GM23338 (cell line): ENCODE data around the gene CARD16.

Source experiments
- CREB1 ChIP-seq: fragments of 250-450 bp; sonication (Bioruptor Pico); IDR thresholded peaks from 2 replicates; pipeline ENCODE4 v1.5.0; 2020; ENCODE audit warnings: low read depth, mild to moderate bottlenecking, moderate library complexity
- EZH2 ChIP-seq: fragments of 200-600 bp; sonication (generic); IDR thresholded peaks from one replicate; pipeline ENCODE4 v1.8.0; 2017; ENCODE audit warnings: antibody characterized with exemption, mild to moderate bottlenecking, low read depth; ENCODE audit not compliant: unreplicated experiment
- EZH2phosphoT487 ChIP-seq: fragments of 200-600 bp; sonication (generic); IDR thresholded peaks from one replicate; pipeline ENCODE4 v1.8.1; 2018; ENCODE audit warnings: antibody characterized with exemption; ENCODE audit not compliant: unreplicated experiment
- JUNB ChIP-seq: IDR thresholded peaks from one replicate; pipeline ENCODE4 v1.6.1; 2016; ENCODE audit warnings: antibody characterized with exemption; ENCODE audit not compliant: unreplicated experiment
- NANOG ChIP-seq: IDR thresholded peaks from 2 replicates; pipeline ENCODE4 v1.6.1; 2016; ENCODE audit warnings: antibody characterized with exemption, borderline replicate concordance
- POLR2AphosphoS5 ChIP-seq: IDR thresholded peaks from 2 replicates; pipeline ENCODE4 v1.6.1; 2016; ENCODE audit warnings: antibody characterized with exemption, low read depth
- STAT1 ChIP-seq: IDR thresholded peaks from one replicate; pipeline ENCODE4 v1.6.1; 2016; ENCODE audit warnings: antibody characterized with exemption; ENCODE audit not compliant: unreplicated experiment
- ZNF114 ChIP-seq: fragments of 250-450 bp; sonication (Bioruptor Pico); IDR thresholded peaks from 2 replicates; pipeline ENCODE4 v1.5.0; 2020; ENCODE audit warnings: mild to moderate bottlenecking, moderate library complexity
- ZNF331 ChIP-seq: fragments of 250-450 bp; sonication (Bioruptor Pico); IDR thresholded peaks from 2 replicates; pipeline ENCODE4 v1.5.0; 2020; ENCODE audit warnings: low read depth, mild to moderate bottlenecking, moderate library complexity
- TF ChIP-seq, protein P1 (sequence below), 2 experiments: fragments of 200-600 bp in 1 of 2; sonication (generic) in 1 of 2; conservative IDR thresholded peaks; 2 replicates each; pipeline versions ENCODE4 v1.5.1 to v1.6.1; 2016 to 2017; ENCODE audit warnings: antibody characterized with exemption in 2 of 2, low read depth in 2 of 2, mild to moderate bottlenecking in 2 of 2, moderate library complexity in 1 of 2
- TF ChIP-seq, protein P2 (sequence below): IDR thresholded peaks from one replicate; pipeline ENCODE4 v1.6.1; 2018; ENCODE audit warnings: antibody characterized with exemption; ENCODE audit not compliant: unreplicated experiment
- TF ChIP-seq, protein P3 (sequence below): IDR thresholded peaks from 2 replicates; pipeline ENCODE4 v1.6.1; 2016; ENCODE audit warnings: antibody characterized with exemption
- TF ChIP-seq, protein P4 (sequence below): fragments of 250-450 bp; sonication (Bioruptor Pico); IDR thresholded peaks from 2 replicates; pipeline ENCODE4 v1.5.0; 2020; ENCODE audit warnings: mild to moderate bottlenecking, moderate library complexity

DNA sequence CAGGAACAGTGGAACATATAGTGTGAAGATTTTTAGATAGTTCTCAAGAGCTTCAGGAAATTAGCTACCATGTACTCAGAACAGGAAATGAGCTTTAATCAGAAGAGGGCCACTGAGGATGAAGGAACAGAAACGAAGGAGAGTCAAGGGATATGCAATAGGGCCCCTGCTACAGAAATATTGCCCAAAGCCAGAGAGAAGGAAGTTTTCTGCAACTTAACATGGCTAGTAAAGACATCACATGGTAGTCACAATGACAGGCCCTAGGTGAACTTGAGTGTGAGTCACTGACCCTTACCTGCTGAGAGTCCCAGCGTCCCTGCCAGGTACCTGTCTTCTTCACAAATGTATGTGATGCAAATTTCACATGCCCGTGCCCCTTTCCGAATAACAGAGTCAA lies 25.2 kb upstream of the CARD16 start:
- TF ChIP-seq, protein P1, sequence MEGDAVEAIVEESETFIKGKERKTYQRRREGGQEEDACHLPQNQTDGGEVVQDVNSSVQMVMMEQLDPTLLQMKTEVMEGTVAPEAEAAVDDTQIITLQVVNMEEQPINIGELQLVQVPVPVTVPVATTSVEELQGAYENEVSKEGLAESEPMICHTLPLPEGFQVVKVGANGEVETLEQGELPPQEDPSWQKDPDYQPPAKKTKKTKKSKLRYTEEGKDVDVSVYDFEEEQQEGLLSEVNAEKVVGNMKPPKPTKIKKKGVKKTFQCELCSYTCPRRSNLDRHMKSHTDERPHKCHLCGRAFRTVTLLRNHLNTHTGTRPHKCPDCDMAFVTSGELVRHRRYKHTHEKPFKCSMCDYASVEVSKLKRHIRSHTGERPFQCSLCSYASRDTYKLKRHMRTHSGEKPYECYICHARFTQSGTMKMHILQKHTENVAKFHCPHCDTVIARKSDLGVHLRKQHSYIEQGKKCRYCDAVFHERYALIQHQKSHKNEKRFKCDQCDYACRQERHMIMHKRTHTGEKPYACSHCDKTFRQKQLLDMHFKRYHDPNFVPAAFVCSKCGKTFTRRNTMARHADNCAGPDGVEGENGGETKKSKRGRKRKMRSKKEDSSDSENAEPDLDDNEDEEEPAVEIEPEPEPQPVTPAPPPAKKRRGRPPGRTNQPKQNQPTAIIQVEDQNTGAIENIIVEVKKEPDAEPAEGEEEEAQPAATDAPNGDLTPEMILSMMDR (conservative IDR thresholded peaks at IDR 0.05; ENCODE audit: low read depth in 2 of 2) = no peak
- TF ChIP-seq POLR2AphosphoS5 (no peak), EZH2phosphoT487 (no peak), EZH2 (no peak), NANOG (no peak), JUNB (no peak), ZNF114 (CRISPR knock-in tag) (no peak), CREB1 (CRISPR knock-in tag) (no peak), ZNF331 (CRISPR knock-in tag) (no peak), STAT1 (no peak)
- TF ChIP-seq, protein P2, sequence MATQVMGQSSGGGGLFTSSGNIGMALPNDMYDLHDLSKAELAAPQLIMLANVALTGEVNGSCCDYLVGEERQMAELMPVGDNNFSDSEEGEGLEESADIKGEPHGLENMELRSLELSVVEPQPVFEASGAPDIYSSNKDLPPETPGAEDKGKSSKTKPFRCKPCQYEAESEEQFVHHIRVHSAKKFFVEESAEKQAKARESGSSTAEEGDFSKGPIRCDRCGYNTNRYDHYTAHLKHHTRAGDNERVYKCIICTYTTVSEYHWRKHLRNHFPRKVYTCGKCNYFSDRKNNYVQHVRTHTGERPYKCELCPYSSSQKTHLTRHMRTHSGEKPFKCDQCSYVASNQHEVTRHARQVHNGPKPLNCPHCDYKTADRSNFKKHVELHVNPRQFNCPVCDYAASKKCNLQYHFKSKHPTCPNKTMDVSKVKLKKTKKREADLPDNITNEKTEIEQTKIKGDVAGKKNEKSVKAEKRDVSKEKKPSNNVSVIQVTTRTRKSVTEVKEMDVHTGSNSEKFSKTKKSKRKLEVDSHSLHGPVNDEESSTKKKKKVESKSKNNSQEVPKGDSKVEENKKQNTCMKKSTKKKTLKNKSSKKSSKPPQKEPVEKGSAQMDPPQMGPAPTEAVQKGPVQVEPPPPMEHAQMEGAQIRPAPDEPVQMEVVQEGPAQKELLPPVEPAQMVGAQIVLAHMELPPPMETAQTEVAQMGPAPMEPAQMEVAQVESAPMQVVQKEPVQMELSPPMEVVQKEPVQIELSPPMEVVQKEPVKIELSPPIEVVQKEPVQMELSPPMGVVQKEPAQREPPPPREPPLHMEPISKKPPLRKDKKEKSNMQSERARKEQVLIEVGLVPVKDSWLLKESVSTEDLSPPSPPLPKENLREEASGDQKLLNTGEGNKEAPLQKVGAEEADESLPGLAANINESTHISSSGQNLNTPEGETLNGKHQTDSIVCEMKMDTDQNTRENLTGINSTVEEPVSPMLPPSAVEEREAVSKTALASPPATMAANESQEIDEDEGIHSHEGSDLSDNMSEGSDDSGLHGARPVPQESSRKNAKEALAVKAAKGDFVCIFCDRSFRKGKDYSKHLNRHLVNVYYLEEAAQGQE = no peak
- TF ChIP-seq, protein P3, sequence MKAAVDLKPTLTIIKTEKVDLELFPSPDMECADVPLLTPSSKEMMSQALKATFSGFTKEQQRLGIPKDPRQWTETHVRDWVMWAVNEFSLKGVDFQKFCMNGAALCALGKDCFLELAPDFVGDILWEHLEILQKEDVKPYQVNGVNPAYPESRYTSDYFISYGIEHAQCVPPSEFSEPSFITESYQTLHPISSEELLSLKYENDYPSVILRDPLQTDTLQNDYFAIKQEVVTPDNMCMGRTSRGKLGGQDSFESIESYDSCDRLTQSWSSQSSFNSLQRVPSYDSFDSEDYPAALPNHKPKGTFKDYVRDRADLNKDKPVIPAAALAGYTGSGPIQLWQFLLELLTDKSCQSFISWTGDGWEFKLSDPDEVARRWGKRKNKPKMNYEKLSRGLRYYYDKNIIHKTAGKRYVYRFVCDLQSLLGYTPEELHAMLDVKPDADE = no peak
- TF ChIP-seq, protein P4, sequence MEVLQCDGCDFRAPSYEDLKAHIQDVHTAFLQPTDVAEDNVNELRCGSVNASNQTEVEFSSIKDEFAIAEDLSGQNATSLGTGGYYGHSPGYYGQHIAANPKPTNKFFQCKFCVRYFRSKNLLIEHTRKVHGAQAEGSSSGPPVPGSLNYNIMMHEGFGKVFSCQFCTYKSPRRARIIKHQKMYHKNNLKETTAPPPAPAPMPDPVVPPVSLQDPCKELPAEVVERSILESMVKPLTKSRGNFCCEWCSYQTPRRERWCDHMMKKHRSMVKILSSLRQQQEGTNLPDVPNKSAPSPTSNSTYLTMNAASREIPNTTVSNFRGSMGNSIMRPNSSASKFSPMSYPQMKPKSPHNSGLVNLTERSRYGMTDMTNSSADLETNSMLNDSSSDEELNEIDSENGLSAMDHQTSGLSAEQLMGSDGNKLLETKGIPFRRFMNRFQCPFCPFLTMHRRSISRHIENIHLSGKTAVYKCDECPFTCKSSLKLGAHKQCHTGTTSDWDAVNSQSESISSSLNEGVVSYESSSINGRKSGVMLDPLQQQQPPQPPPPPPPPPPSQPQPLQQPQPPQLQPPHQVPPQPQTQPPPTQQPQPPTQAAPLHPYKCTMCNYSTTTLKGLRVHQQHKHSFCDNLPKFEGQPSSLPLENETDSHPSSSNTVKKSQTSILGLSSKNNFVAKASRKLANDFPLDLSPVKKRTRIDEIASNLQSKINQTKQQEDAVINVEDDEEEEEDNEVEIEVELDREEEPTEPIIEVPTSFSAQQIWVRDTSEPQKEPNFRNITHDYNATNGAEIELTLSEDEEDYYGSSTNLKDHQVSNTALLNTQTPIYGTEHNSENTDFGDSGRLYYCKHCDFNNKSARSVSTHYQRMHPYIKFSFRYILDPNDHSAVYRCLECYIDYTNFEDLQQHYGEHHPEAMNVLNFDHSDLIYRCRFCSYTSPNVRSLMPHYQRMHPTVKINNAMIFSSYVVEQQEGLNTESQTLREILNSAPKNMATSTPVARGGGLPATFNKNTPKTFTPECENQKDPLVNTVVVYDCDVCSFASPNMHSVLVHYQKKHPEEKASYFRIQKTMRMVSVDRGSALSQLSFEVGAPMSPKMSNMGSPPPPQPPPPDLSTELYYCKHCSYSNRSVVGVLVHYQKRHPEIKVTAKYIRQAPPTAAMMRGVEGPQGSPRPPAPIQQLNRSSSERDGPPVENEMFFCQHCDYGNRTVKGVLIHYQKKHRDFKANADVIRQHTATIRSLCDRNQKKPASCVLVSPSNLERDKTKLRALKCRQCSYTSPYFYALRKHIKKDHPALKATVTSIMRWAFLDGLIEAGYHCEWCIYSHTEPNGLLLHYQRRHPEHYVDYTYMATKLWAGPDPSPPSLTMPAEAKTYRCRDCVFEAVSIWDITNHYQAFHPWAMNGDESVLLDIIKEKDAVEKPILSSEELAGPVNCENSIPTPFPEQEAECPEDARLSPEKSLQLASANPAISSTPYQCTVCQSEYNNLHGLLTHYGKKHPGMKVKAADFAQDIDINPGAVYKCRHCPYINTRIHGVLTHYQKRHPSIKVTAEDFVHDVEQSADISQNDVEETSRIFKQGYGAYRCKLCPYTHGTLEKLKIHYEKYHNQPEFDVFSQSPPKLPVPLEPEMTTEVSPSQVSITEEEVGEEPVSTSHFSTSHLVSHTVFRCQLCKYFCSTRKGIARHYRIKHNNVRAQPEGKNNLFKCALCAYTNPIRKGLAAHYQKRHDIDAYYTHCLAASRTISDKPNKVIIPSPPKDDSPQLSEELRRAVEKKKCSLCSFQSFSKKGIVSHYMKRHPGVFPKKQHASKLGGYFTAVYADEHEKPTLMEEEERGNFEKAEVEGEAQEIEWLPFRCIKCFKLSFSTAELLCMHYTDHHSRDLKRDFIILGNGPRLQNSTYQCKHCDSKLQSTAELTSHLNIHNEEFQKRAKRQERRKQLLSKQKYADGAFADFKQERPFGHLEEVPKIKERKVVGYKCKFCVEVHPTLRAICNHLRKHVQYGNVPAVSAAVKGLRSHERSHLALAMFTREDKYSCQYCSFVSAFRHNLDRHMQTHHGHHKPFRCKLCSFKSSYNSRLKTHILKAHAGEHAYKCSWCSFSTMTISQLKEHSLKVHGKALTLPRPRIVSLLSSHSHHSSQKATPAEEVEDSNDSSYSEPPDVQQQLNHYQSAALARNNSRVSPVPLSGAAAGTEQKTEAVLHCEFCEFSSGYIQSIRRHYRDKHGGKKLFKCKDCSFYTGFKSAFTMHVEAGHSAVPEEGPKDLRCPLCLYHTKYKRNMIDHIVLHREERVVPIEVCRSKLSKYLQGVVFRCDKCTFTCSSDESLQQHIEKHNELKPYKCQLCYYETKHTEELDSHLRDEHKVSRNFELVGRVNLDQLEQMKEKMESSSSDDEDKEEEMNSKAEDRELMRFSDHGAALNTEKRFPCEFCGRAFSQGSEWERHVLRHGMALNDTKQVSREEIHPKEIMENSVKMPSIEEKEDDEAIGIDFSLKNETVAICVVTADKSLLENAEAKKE = no peak
